Measurements from ENCODE around the gene MTHFD1. TPM values are rescaled to one million over a fixed set of nuclear protein-coding genes. Genes with fewer than 3 reads are reported as not detected.

MTHFD1 gene
- total and polyA plus RNA-seq, 9 of the 15 experiments (the other 6 are each of a cell fraction or from before 2014, with no cell fraction given) = 66.7 to 158 (median 90.9) TPM

DNA sequence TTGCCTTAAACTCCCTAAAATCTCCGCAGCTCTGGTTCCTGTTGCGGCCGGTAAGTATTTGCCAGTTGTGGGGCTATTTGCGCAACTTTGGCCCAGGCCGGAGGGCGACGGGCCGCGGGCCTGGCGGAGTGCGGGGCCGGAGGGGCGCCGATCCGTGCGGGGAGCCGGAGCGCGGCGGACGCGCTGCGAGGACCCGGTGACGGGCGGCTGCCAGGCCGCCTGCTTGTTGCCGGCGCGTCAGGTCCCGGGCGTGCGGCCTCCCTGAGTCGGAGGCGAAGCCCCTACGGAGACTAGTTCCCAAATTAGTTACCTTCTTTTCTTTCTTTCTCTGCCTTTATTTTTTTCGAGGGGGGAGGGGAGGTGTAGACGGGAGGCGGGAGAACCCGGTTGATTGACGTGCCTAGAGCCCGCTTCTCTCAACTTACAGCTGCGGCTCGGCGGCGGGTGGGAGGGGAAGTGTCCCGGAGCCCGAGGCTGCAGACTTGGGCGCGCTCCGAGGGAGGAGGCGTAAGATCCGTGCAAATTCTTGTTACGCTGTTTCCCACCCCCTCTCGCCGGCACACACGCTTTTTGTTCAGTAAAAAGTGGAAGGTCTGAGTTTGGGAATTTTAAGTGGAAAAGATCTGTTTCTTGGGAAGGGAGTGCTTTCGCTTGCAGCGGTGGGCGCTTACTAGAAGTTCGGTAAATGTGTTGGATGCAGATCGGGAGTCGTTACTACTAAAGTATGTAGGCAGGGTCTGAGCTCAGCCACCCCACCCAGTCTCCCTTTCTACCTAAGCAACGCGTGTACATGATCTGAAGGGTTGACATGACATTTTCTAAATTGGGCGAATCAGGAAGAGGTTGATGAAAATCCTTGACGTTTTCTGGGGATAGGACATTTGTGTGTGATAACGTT lies 117.0 kb downstream of the MTHFD1 start (continued):
- TF ChIP-seq, protein P1, sequence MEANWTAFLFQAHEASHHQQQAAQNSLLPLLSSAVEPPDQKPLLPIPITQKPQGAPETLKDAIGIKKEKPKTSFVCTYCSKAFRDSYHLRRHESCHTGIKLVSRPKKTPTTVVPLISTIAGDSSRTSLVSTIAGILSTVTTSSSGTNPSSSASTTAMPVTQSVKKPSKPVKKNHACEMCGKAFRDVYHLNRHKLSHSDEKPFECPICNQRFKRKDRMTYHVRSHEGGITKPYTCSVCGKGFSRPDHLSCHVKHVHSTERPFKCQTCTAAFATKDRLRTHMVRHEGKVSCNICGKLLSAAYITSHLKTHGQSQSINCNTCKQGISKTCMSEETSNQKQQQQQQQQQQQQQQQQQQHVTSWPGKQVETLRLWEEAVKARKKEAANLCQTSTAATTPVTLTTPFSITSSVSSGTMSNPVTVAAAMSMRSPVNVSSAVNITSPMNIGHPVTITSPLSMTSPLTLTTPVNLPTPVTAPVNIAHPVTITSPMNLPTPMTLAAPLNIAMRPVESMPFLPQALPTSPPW (CRISPR knock-in tag; IDR thresholded peaks at IDR 0.05) = peak; percentile 69; the same call in 1 of the 2 replicates
- TF ChIP-seq THRAP3 (IDR thresholded peaks at IDR 0.05; ENCODE audit: borderline replicate concordance) = no peak
- no peak for TF ChIP-seq ELK1 (CRISPR knock-in tag; IDR thresholded peaks at IDR 0.05)
- no peak for TF ChIP-seq TEAD4 (IDR thresholded peaks at IDR 0.05; ENCODE audit: low read length)
- no peak for TF ChIP-seq TEAD4 (CRISPR knock-in tag; IDR thresholded peaks at IDR 0.05; ENCODE audit: borderline replicate concordance)
- TF ChIP-seq, protein P2, sequence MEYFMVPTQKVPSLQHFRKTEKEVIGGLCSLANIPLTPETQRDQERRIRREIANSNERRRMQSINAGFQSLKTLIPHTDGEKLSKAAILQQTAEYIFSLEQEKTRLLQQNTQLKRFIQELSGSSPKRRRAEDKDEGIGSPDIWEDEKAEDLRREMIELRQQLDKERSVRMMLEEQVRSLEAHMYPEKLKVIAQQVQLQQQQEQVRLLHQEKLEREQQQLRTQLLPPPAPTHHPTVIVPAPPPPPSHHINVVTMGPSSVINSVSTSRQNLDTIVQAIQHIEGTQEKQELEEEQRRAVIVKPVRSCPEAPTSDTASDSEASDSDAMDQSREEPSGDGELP (CRISPR knock-in tag; IDR thresholded peaks at IDR 0.05; ENCODE audit: borderline replicate concordance) = peak; percentile 73; the same call in 1 of the 2 replicates
- TF ChIP-seq, protein P3, sequence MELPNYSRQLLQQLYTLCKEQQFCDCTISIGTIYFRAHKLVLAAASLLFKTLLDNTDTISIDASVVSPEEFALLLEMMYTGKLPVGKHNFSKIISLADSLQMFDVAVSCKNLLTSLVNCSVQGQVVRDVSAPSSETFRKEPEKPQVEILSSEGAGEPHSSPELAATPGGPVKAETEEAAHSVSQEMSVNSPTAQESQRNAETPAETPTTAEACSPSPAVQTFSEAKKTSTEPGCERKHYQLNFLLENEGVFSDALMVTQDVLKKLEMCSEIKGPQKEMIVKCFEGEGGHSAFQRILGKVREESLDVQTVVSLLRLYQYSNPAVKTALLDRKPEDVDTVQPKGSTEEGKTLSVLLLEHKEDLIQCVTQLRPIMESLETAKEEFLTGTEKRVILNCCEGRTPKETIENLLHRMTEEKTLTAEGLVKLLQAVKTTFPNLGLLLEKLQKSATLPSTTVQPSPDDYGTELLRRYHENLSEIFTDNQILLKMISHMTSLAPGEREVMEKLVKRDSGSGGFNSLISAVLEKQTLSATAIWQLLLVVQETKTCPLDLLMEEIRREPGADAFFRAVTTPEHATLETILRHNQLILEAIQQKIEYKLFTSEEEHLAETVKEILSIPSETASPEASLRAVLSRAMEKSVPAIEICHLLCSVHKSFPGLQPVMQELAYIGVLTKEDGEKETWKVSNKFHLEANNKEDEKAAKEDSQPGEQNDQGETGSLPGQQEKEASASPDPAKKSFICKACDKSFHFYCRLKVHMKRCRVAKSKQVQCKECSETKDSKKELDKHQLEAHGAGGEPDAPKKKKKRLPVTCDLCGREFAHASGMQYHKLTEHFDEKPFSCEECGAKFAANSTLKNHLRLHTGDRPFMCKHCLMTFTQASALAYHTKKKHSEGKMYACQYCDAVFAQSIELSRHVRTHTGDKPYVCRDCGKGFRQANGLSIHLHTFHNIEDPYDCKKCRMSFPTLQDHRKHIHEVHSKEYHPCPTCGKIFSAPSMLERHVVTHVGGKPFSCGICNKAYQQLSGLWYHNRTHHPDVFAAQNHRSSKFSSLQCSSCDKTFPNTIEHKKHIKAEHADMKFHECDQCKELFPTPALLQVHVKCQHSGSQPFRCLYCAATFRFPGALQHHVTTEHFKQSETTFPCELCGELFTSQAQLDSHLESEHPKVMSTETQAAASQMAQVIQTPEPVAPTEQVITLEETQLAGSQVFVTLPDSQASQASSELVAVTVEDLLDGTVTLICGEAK (IDR thresholded peaks at IDR 0.05) = no peak
- TF ChIP-seq, protein P3 (CRISPR knock-in tag; IDR thresholded peaks at IDR 0.05) = no peak
- no peak for TF ChIP-seq ZNF507 (tag; conservative IDR thresholded peaks at IDR 0.05)
- no peak for TF ChIP-seq KAT7 (CRISPR knock-in tag; IDR thresholded peaks at IDR 0.05; ENCODE audit: borderline replicate concordance)
- TF ChIP-seq ZNF512 (tag; IDR thresholded peaks at IDR 0.05) = no peak
- TF ChIP-seq NBN (IDR thresholded peaks at IDR 0.05; ENCODE audit: low read depth) = no peak
